Stimulated activated CD8-positive, alpha-beta memory T cell treated with anti-CD3 and anti-CD28 coated beads, Interleukin-15, amount 100 ng/mL, for 24 hours (primary cell): Measurements from ENCODE around the gene MYO7B.

ENCODE experiments used
- DNase-seq: peaks from one replicate; pipeline ENCODE4 v3.0.0-alpha.2; 2020; ENCODE audit warnings: low read depth

MYO7B gene

GRCh38 chr2:127574656-127575055 is 39.2 kb downstream of the MYO7B start:
- no peak for DNase-seq

DNA sequence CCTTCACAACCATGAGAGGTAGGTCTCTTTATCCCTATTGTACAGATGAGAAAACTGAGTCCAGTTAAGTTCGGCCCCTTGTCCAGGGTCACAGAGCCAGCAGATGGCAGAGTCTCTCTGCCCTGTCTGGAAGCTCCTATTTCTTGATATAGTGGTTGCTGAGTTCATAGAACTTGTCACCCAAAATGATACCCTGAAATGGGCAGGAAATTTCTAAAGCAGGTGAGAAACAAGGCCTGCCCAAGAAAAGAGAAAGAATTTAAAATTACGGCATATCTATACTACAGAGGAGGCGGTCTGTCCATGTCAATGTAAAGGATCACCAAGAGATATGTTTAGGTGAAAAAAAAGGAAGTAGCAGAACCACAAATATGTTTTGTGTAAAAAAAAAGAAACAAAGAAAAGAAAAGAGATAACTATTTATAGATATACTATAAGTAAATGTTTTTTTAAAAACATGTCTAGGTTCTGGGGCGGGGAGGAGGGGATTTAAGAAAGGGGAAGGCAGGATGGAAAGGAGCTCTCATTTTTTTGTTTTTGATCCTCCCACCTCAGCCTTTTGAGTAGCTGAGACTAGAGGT is 39.8 kb downstream of the MYO7B start:
- DNase-seq = no peak

GRCh38 chr2:127575941-127576432 is 40.5 kb downstream of the MYO7B start:
- DNase-seq = no peak

DNA sequence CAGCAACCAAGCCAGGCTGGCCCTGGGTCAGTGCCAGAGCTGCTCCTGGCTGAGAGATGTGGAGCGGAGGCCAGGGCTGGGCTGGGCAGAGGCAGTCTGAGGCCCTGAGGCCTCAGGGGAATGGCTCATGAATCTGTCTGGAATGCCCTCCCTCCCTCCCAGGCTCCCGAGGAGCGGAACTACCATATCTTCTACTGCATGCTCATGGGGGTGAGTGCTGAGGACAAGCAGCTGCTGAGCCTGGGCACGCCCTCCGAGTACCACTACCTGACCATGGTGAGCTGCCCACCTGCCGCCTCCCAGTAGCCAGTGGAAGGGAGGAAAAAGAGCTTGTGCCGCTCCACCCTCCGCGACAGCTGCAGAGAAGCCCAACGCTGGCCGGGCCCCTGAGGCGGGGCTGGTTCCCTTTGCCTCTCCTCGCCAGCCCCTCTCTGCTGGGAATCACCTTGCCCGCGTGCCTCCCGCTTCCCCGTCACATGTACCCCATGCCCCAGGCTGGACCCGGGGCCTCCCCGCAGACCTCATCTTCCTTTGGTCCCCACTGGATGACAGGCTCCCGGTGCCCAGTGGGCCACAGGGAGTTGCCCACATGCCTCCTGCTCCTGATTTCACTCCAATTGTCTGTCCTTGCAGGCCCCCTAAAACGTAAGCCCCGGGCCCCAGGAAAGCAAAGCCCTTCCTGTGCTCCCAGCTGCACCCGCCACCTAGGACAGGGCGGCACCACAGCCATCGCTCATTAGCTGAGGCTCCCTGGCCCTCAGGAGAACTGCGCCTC is 41.1 kb downstream of the MYO7B start:
- no peak for DNase-seq

DNA sequence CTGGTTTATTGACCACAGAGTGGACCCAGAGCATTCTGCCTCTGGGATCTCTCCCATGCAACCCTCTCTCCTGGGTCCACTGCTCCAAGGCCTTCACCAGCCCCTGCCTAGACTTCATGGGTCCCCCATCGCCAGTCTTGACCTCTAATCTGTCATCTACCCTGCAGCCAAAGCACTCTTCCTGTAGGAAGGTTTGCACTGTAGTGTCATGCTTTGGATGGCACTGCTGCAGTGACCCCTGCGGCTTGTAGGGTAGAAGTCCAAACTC is 41.7 kb downstream of the MYO7B start:
- DNase-seq = no peak

- no peak for DNase-seq
Observed at GRCh38 chr2:127577503-127577902, 42.0 kb downstream of the MYO7B start.

DNA sequence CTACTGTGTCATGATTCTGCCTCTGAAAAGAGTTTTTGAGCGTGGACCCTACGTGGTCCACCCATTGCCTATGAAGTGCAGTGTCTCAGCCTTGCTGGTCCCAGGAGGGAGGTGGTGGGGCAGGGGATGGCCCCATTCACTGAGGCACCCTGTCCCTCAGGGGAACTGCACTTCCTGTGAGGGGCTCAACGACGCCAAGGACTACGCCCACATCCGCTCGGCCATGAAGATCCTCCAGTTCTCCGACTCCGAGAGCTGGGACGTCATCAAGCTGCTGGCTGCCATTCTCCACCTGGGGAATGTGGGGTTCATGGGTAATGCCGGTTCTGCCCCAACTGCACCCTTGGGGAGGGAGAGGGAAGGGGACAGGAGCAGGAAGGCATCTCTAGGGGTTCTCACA is 42.5 kb downstream of the MYO7B start:
- DNase-seq = no peak

DNA sequence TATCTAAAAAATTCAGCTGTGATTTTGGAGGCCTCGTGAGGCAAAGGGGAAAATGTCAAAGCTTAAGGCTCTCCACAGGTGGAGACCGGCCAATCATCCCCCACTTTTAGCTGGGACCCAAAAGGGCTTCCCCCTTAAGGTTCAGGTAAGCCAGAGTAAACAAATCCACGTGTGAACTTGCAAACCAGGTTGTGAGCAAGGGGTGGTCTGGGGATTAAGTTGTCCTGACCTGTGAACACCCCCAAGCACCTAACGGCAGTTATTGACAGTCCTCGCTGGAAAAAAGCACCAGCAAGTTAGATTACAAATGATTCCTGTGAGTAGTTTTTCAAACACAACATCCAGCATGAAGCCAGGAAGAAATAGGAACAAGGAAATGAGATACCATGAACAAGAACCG is 42.9 kb downstream of the MYO7B start:
- DNase-seq = no peak

DNA sequence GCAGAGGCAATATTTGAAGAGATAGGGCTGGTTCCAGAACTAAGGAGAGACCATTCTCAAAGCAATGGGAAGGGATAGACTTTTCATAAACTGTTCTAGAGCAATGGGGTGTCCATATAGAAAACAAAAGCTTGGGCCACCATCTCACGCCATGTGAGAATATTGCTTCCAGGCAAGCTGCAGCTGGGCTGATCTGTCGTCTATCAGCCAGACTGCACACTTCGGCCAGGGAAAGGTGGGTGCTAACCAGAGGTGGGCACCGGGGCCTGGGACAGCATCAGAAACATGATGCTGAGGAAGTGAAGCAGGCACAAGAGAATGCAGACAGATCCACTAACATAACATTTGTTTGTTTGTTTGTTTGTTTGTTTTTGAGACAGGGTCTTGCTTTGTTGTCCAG is 43.7 kb downstream of the MYO7B start:
- no peak for DNase-seq

- no peak for DNase-seq
Observed at GRCh38 chr2:127580167-127581049, 44.9 kb downstream of the MYO7B start.

DNA sequence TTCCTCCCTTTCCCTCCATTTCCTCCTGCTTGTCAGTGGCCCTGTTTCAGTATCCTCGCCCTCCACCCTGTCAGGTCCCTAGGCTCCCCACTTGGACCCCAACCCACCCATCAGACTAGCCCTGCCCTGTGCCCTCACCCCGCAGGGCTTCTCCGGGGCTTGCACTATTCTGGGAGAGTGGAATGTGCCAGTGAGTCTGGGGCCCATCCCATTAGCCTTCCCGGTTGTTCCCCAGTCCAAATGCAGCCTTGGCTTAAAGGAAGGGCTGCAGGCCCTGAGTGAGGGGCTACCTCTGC is 45.5 kb downstream of the MYO7B start:
- no peak for DNase-seq

DNA sequence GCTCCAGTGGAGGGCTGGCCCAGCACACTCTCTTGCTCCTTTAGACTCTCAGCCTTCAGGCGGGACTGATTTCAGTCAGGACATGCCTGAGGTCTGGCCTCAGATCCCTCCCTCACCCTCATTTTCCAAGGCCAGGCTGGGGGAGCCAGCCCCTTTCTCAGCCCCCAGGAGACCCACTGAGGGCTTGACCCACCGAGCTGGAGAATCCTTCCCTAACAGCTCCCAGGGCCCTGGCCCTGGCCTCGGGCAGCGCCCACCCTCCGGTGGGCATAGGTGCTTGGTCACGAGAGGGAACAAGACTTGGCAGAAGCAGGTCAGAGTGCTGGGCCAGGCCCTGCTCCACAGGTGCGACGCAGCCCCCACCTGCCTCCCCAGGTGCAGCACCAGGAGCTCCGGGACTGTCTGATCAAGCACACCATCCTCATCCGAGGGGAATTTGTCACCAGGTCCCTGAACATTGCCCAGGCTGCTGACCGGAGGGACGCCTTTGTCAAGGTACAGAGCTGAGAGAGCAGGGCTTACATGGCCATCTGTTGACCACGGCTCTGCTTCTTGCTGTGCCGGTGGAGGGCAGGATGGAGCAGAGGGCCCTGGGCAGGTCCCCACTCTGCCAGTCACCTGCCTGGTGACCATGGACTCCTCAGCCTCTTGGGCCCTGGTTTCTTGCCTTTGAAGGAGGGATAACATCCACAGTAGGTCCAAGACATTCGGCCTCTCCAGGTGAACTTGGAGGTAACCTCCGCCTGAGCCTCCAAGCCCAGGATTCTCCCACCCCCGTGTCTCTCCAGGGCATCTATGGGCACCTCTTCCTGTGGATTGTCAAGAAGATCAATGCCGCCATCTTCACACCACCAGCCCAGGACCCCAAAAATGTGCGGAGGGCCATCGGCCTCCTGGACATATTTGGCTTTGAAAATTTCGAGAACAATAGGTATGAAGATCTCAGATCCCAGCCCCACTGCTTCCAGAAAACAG is 46.3 kb downstream of the MYO7B start:
- no peak for DNase-seq

GRCh38 chr2:127582863-127583861 is 47.7 kb downstream of the MYO7B start:
- no peak for DNase-seq

DNA sequence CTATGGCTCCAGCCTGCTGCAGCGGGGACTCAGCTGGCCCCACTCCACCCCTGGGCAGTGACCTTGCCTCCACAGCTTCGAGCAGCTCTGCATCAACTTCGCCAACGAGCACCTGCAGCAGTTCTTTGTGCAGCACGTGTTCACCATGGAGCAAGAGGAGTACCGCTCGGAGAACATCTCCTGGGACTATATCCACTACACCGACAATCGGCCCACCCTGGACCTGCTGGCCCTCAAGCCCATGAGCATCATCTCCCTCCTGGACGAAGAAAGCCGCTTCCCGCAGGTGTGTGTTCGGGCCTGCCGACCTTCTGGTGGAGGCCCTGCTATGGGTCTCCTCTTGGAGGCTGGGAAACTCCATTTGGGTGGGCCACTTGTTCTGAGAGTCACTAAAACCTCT is 48.6 kb downstream of the MYO7B start:
- DNase-seq = no peak

GRCh38 chr2:127584516-127585033 is 49.1 kb downstream of the MYO7B start:
- DNase-seq = no peak

DNA sequence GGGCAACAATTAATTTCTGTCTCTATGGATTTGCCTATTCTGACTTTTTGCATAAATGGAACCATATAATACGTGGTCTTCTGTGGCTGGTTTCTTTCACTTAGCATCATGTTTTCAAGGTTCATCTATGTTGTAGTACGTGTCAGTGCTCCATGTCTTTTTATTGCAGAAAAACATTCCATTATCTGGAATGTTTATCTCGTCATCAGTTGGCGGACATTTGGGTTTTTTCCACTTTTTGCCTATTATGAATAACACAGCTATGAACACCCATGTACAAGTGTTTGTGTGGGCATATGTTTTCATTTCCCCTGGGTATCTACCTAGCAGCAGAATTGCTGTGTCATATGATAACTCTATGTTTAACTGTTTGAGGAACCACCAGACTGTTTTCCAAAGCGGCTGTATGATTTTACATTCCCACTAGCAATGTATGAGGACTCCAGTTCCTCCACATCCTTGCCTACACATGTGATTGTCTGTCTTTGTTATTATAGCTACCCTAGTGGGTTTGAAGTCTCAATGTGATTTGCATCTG is 49.9 kb downstream of the MYO7B start:
- no peak for DNase-seq

- DNase-seq = no peak
Observed at GRCh38 chr2:127586136-127586535, 50.7 kb downstream of the MYO7B start.

GRCh38 chr2:127586746-127587295 is 51.3 kb downstream of the MYO7B start:
- DNase-seq = no peak

- no peak for DNase-seq
Observed at GRCh38 chr2:127588241-127588640, 52.8 kb downstream of the MYO7B start.

DNA sequence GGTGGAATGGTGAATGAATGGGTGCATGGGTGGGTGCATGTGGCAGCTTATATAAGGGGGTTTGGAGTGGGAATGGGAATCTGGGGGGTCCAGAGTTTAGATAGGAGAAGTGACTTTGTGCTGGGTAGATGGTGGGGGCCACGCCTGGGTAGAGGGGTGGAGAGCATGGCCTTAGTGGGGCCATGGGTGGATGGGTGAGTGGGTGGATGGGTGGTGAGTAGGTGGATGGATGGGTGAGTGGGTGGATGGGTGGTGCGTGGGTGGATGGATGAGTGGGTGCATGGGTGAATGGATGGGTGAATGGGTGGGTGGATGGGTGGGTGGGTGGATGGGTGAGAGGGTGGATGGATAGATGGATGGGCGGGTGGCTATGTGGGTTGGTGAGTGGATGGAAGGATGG is 53.9 kb downstream of the MYO7B start:
- no peak for DNase-seq
